HG02763 (cell line): ENCODE data around the gene MIER3.
"Not testable (repeated sequence)": the region's sequence is repeated elsewhere in the genome, so short reads cannot be mapped to it uniquely, and the experiment has no call there.

ENCODE experiments used
- ATAC-seq: cut with Tn5 transposase; IDR thresholded peaks from one replicate; pipeline ENCODE4 v1.9.1; 2021; ENCODE audit warnings: mild to moderate bottlenecking, moderate library complexity; ENCODE audit not compliant: unreplicated experiment

MIER3 gene, protein sequence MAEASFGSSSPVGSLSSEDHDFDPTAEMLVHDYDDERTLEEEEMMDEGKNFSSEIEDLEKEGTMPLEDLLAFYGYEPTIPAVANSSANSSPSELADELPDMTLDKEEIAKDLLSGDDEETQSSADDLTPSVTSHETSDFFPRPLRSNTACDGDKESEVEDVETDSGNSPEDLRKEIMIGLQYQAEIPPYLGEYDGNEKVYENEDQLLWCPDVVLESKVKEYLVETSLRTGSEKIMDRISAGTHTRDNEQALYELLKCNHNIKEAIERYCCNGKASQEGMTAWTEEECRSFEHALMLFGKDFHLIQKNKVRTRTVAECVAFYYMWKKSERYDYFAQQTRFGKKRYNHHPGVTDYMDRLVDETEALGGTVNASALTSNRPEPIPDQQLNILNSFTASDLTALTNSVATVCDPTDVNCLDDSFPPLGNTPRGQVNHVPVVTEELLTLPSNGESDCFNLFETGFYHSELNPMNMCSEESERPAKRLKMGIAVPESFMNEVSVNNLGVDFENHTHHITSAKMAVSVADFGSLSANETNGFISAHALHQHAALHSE

GRCh38 chr5:56951946-56952691, at the start of gene MIER3:
MIER3 (minus strand) TSS chr5:56952123; CDS start chr5:56952102, 21 bp downstream.
- ATAC-seq = peak; percentile 92

DNA sequence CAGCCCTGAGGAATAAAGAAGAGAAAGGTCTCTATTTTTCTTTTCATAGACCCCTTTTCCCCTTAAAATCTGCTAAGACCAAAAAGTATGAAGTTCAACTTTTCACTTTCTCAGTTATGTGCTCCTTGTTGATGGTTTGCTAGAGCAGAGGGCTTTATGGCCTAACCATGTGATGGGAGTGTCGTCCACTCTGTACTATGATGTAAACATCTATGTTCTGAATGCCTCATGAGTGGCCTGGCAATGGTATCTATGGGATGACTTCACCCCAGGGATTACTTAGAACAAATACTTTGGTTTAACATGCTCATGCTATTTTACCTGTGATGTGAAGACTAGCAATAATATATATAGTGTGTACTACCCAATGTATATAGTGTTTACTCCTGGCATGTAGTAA, 43.7 kb upstream of the MIER3 start:
- no peak for ATAC-seq

GRCh38 chr5:56993241-56993640, 41.3 kb upstream of the MIER3 start:
- no peak for ATAC-seq

DNA sequence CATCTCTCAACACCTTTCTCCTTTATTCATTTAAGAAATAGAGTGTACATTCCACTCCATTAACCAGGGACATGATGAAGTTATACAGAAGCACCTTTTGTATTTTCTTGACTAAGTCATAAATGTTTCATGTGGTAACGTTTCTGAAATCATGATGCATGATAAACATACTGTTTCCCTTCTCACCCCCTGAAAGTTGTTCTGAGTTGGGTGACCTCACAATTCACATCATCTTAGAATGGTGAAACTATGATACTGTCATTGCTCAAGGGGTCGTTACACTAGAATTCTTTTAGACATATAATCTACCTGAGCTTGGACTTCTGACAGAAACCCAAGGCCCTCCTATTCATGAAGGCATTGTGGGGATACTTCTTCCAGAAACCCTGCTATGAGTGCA, 37.8 kb upstream of the MIER3 start:
- ATAC-seq = no peak

DNA sequence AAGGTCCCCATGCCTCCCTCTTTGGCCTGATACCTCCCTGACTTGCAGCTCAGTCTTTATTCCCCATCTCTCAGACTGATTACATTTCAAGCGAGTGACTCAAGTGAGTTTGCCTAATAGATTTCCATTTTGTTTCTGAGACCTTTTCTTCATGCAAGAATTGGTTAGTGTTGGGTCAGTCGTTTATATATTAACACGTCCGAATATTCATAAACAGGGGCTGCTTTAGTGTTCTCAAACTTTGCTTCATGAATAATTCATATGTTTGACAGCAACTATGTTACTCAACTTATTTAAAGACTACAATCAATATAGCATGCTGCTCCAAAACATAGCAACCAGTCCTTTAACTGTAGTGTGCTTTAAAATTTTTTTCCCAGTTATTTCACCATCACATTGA, 36.6 kb upstream of the MIER3 start:
- ATAC-seq = no peak

DNA sequence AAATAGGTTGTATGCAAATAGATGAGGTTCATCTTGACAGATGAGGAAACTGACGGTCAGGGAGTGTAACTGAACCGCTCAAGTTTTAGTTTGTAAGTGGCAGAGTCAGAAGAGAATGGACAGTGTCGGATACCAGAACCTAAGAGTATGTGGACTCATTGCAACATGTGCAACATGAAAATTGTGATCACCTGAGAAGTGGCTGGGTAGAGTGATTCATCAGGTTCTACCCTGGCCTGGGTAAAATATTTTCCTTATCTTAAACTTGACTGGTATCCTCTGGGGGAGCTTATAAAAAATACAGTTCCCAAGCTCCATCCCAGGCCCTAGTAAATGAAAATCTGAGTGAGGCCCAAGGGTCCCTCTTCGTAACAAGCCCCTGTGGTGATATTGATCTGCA, 35.2 kb upstream of the MIER3 start:
- no peak for ATAC-seq

DNA sequence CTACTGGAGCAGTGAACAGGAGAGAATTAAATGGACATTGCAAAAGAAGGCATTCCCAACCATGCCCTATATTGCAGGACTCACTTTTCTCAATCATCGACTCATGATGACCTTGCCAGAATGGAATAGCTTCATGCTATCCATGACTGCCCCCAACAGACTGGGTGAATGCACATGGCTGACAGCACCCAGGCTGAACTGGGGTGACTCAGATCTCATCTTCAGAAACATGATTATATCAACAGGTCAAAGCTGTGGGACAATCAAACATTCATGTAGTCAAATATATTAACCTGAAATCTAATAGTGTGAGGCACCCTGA, 34.7 kb upstream of the MIER3 start:
- ATAC-seq = no peak

DNA sequence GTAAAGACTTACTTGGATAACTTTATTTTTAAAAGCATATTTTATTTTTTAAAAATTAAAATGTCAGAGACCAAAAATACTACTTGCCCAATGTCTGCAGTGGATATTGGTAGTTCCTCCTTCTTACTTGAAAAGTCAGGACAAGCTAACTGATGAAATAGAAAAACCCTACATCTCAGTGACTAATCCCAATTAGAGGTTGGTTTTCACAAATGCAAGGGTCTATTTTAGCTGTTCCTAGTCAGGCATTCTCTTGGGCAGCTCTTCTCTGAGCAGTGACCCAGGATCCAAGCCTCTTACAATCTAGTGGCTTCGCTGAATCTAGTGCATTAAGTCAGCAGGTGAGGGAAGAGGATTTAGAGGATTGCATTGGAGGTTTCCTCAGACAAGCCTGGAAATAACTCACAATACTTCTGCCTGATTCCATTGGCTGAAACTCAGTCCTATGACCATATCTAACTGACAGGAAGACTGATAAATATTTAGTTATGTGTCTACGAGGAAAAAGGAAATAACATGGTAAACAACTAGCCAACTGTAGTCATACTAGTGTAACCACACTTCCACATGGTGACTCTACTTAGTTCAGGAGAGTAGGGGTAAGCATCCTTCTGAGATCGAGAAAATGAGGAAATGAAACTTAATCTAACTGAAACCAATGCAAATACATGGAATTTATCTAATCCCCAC, 34.2 kb upstream of the MIER3 start:
- no peak for ATAC-seq

GRCh38 chr5:56984445-56984844, 32.5 kb upstream of the MIER3 start:
- no peak for ATAC-seq

- peak; percentile 57 for ATAC-seq
Measured at GRCh38 chr5:56983593-56984361, 31.9 kb upstream of the MIER3 start.

DNA sequence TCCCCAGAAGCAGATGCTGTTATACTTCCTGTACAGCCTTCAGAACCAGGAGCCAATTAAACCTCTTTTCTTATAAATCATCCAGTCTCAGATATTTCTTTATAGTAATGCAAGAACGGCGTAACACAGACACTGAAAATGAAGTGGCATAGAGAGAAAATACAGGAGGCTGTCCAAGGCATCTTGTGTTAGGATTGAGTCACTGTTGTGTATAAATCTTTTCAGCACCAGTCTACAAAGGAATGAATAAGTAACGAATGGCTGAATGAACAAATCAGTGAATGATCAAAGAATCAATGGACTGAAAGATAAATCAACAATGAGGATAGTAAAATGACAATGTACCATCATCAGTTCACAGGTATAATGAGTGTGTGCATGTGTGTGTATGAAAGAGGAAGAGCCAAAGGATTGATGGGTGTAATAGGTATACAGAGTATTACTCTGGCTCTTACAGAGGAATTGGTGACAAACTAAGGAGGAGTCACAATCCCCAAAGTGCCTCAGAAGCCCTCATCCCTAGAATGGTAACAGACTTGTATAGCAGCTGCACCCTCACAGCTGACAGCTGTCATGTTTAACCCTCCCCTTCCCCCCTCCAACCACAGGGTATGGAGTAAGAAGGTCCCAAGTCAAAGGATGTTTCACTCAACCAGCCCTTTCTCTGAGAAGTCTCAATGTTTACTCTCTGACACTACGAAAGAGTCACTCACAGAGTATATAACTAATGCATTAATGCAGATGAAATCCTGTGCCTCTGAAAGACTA, 29.8 kb upstream of the MIER3 start:
- ATAC-seq = no peak

GRCh38 chr5:56979968-56980367, 28.0 kb upstream of the MIER3 start:
- ATAC-seq = no peak

DNA sequence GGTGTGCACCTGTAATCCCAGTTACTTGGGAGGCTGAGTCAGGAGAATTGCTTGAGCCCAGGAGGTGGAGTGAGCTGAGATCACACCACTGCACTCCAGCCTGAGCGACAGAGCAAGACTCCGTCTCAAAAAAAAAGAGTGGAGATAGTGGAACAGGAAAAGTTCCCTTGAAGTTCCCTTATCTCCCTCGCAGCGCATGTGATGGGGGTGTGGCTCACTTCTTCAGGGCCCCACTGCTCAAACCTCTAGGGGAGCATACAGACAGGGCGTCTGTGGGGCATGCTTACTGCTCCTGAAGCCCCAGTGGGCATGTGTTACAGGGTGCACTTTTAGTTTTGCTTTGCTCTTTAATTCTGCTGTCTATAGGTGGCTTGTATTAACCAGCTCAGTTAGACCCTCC, 27.6 kb upstream of the MIER3 start:
- ATAC-seq = not testable (repeated sequence)

GRCh38 chr5:56977822-56978221, 25.9 kb upstream of the MIER3 start:
- no peak for ATAC-seq

GRCh38 chr5:56977021-56977420, 25.1 kb upstream of the MIER3 start:
- ATAC-seq = no peak

DNA sequence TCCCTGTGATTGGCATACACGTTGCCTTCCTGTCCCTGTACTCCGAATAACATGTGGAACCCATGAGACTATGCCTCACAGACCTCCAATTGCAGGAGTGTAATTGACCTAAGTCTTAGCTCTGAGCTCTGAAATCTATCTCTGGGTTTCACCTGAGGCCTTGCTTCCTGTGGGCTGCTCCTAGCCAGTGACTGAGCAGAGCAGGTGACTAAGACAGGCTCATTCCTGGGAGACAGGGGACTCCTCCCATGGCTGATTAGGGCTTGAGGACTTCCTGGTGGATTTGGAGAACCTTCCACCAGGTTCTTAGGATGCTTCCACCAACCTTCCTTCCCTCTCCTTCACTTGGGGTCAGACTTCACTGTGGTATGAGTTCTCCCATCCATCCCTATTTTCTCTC, 22.3 kb upstream of the MIER3 start:
- ATAC-seq = no peak

DNA sequence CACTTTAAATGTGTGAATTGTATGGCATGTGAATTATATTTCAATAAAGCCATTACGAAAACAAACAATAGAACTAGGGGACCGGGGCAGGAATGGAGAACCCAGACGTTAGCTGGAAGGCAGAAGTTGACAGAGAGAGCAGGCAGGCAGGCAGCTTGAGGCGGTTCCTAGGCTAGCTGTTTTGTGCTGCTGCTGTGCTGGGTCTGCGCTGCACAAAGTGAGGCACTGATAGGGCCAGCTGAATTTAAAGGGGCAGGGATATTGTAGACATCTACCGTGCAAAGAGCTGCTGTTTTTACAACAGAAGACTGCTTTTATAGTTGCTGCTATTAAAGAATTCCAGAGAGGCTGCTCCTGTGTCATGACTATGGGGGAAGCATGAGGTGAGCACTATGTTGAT, 21.6 kb upstream of the MIER3 start:
- ATAC-seq = no peak

- no peak for ATAC-seq
Measured at GRCh38 chr5:56971275-56971674, 19.4 kb upstream of the MIER3 start.

GRCh38 chr5:56964173-56964572, 12.2 kb upstream of the MIER3 start:
- no peak for ATAC-seq

- no peak for ATAC-seq
Measured at GRCh38 chr5:56963246-56963645, 11.3 kb upstream of the MIER3 start.
